Neural progenitor cell (in vitro differentiated cells): ENCODE data around the gene RAPGEF2.

Experiments used
- EZH2 ChIP-seq: fragments of 200-600 bp; sonication (generic); IDR thresholded peaks from 2 replicates; pipeline ENCODE4 v1.6.1; 2017; ENCODE audit warnings: antibody characterized with exemption, mild to moderate bottlenecking, moderate library complexity
- TF ChIP-seq, protein P1 (sequence below): fragments of 200-600 bp; sonication (generic); IDR thresholded peaks from 2 replicates; pipeline ENCODE4 v1.5.1; 2017; ENCODE audit warnings: antibody characterized with exemption, mild to moderate bottlenecking

DNA sequence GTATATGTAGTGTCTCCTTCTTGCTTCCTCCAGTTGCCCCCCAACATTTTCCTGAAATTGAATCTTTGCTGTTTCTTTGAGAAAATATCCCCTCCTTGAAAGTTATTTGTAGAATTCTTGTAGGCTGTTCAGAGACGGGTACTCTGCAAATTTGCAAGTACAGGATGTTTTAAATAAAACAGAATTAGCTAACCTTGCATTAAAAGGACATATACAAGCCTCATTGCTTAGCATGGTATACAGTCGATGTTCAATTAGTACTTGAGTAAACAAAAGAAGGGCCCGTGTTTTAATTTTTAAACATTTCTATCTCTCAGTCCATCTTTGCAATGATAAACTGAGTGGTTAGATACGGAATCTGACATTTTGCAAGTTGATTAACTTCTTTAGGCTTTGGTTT is 50.8 kb downstream of the RAPGEF2 start:
- TF ChIP-seq, protein P1, sequence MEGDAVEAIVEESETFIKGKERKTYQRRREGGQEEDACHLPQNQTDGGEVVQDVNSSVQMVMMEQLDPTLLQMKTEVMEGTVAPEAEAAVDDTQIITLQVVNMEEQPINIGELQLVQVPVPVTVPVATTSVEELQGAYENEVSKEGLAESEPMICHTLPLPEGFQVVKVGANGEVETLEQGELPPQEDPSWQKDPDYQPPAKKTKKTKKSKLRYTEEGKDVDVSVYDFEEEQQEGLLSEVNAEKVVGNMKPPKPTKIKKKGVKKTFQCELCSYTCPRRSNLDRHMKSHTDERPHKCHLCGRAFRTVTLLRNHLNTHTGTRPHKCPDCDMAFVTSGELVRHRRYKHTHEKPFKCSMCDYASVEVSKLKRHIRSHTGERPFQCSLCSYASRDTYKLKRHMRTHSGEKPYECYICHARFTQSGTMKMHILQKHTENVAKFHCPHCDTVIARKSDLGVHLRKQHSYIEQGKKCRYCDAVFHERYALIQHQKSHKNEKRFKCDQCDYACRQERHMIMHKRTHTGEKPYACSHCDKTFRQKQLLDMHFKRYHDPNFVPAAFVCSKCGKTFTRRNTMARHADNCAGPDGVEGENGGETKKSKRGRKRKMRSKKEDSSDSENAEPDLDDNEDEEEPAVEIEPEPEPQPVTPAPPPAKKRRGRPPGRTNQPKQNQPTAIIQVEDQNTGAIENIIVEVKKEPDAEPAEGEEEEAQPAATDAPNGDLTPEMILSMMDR = no peak
- TF ChIP-seq EZH2 = no peak
